ENCODE results near the gene C11orf65. TPM values are rescaled to one million over a fixed set of nuclear protein-coding genes. Genes with fewer than 3 reads are reported as not detected.
A peak's percentile ranks its signal among the peaks of the same experiment; 100 is the strongest.
"Not testable (repeated sequence)": the region's sequence is repeated elsewhere in the genome, so short reads cannot be mapped to it uniquely, and the experiment has no call there.

Gene C11orf65
- total RNA-seq, 1 experiment from 2014 or later, result 0.62 TPM

GRCh38 chr11:108431997-108432396 lies 35.3 kb downstream of the C11orf65 start:
- no peaks in the 10 kb centered on the region for H4K20me1 ChIP-seq (ENCODE audit: low read length)
- TF ChIP-seq EZH2phosphoT487 (IDR thresholded peaks at IDR 0.05; ENCODE audit: borderline replicate concordance, low read length) (no peak), EZH2 (IDR thresholded peaks at IDR 0.05; ENCODE audit: low read length, unreplicated experiment) (no peak), CTCF (conservative IDR thresholded peaks at IDR 0.05; ENCODE audit: low read depth, low read length) (no peak)
- no peak overlapping the region for H3K4me2 ChIP-seq (ENCODE audit: low read length)
- intact Hi-C loops (cut with micrococcal nuclease), result no loop called here
- no peak overlapping the region for H3K27ac ChIP-seq (ENCODE audit: low read length)
- CTCF ChIA-PET, result interaction anchor here (0.5 kb wide), 1 partner anchor 82 kb away, joined by 5 read pairs; no protein-coding TSS in a partner anchor
- H3K9me2 ChIP-seq (replicated peaks; ENCODE audit: low read length), result no peaks in the 10 kb centered on the region
- H3K79me2 ChIP-seq (ENCODE audit: low read length), result no peaks in the 10 kb centered on the region
- peaks cover 12% of the 10 kb centered on the region for H3K4me1 ChIP-seq (ENCODE audit: insufficient read depth, low read length)
- H2AFZ ChIP-seq (ENCODE audit: low read length), result no peak overlapping the region
- no peak overlapping the region for H3K9ac ChIP-seq (ENCODE audit: low read length)
- peaks cover 6% of the 10 kb centered on the region; the same call in 1 of the 2 replicates for H3K9me3 ChIP-seq (ENCODE audit: low read length)
- BruUV-seq (replicated peaks), result no TSS peak
- DNase-seq (no peak), ATAC-seq (no peak)
- 0 out of 2 replicates have a peak, but pooled peaks cover 4% of the 10 kb centered on the region for H3K36me3 ChIP-seq (ENCODE audit: low read depth, low read length)
- no peak overlapping the region for H3K4me3 ChIP-seq (ENCODE audit: low read length)
- no peaks in the 10 kb centered on the region for H3F3A ChIP-seq (ENCODE audit: low read length, unreplicated experiment)
- H3K27me3 ChIP-seq (ENCODE audit: low read length), result no peaks in the 10 kb centered on the region
- POLR2A ChIA-PET (ENCODE audit: unreplicated experiment), result interaction anchor here (0.6 kb wide), 1 partner anchor 207 kb away, joined by 3 read pairs; no protein-coding TSS in a partner anchor

DNA sequence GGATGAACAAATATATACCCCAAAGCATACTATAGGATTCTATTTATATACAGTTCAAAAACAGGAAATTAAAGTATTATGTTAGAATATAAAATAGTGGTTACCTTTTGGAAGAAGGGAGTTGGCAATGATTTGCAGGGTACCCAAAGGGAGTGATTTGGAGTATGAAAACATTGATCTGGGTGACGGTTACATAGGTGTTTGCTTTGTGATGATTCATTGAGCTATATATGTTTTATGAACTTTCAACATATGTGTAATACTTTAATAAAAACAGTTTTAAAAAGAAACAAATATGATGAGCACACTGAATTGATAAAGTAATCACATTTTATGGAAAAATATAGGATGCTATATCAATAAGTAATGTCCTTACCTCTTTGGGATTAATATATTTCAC lies 36.0 kb downstream of the C11orf65 start:
- Histone ChIP-seq H3K9ac (ENCODE audit: low read length) (no peak overlapping the region), H3K27ac (ENCODE audit: low read length) (no peak overlapping the region), H3K36me3 (ENCODE audit: low read depth, low read length) (0 out of 2 replicates have a peak, but pooled peaks cover 2% of the 10 kb centered on the region), H3F3A (ENCODE audit: low read length, unreplicated experiment) (no peaks in the 10 kb centered on the region), H2AFZ (ENCODE audit: low read length) (no peak overlapping the region), H3K9me2 (replicated peaks; ENCODE audit: low read length) (no peaks in the 10 kb centered on the region), H3K27me3 (ENCODE audit: low read length) (no peaks in the 10 kb centered on the region), H3K9me3 (ENCODE audit: low read length) (peaks cover 3% of the 10 kb centered on the region; the same call in 1 of the 2 replicates), H3K79me2 (ENCODE audit: low read length) (no peaks in the 10 kb centered on the region), H4K20me1 (ENCODE audit: low read length) (no peaks in the 10 kb centered on the region), H3K4me2 (ENCODE audit: low read length) (peak overlapping the region; percentile 0; the same call in 1 of the 2 replicates), H3K4me3 (ENCODE audit: low read length) (no peak overlapping the region), H3K4me1 (ENCODE audit: insufficient read depth, low read length) (peaks cover 12% of the 10 kb centered on the region)
- peak; percentile 56 for DNase-seq
- BruUV-seq (replicated peaks), result no TSS peak
- no peak for TF ChIP-seq EZH2phosphoT487 (IDR thresholded peaks at IDR 0.05; ENCODE audit: borderline replicate concordance, low read length)
- TF ChIP-seq EZH2 (IDR thresholded peaks at IDR 0.05; ENCODE audit: low read length, unreplicated experiment), result no peak
- TF ChIP-seq CTCF (conservative IDR thresholded peaks at IDR 0.05; ENCODE audit: low read depth, low read length), result no peak
- ChIA-PET CTCF (interaction anchor here (0.5 kb wide), 1 partner anchor 83 kb away, joined by 5 read pairs; no protein-coding TSS in a partner anchor), POLR2A (ENCODE audit: unreplicated experiment) (interaction anchor here (0.6 kb wide), 2 partner anchors 208 to 233 kb away, joined by 3 read pairs; partner anchors contain the start of gene DDX10)
- intact Hi-C loops (cut with micrococcal nuclease), result no loop called here
- peak; percentile 76 for ATAC-seq

- POLR2A ChIA-PET (ENCODE audit: unreplicated experiment); H2AFZ ChIP-seq (ENCODE audit: low read length); H3K9me2 ChIP-seq (replicated peaks; ENCODE audit: low read length); BruUV-seq (replicated peaks); H3K9me3 ChIP-seq (ENCODE audit: low read length); H3K4me1 ChIP-seq (ENCODE audit: insufficient read depth, low read length); H3K4me3 ChIP-seq (ENCODE audit: low read length); H3F3A ChIP-seq (ENCODE audit: low read length, unreplicated experiment); H3K79me2 ChIP-seq (ENCODE audit: low read length); H3K27ac ChIP-seq (ENCODE audit: low read length); H3K4me2 ChIP-seq (ENCODE audit: low read length); H3K36me3 ChIP-seq (ENCODE audit: low read depth, low read length); H4K20me1 ChIP-seq (ENCODE audit: low read length); CTCF ChIA-PET; H3K27me3 ChIP-seq (ENCODE audit: low read length); H3K9ac ChIP-seq (ENCODE audit: low read length): not testable (repeated sequence)
- peak; percentile 76 for TF ChIP-seq CTCF (conservative IDR thresholded peaks at IDR 0.05; ENCODE audit: low read depth, low read length)
- intact Hi-C loops (cut with micrococcal nuclease), result loop anchor here (1.0 to 5.0 kb wide), 4 partner anchors 80 to 238 kb away; partner anchors contain the start of genes EXPH5 and POGLUT3
- peak; percentile 66 for ATAC-seq
- DNase-seq, result peak; percentile 69
Measured at GRCh38 chr11:108417551-108417950, 49.8 kb downstream of the C11orf65 start.

All from PC-3 (cell line).